Sigmoid colon (tissue), 4 donors: ENCODE data around the gene PAXX.

Experiments
- EP300 ChIP-seq, 4 donors: sonication (generic); formaldehyde crosslinking; IDR thresholded peaks; one replicate each; pipeline ENCODE4 v1.6.1; 2017; ENCODE audit warnings: antibody characterized with exemption in 4 of 4
- POLR2A ChIP-seq, 2 donors: fragments of 450-650 bp; IDR thresholded peaks; one replicate each; pipeline ENCODE4 v1.6.1; 2016; ENCODE audit warnings: antibody characterized with exemption in 2 of 2, mild to moderate bottlenecking in 2 of 2, moderate library complexity in 2 of 2
- POLR2AphosphoS5 ChIP-seq, 4 donors: sonication (generic); formaldehyde crosslinking; IDR thresholded peaks; one replicate each; pipeline ENCODE4 v1.6.1; 2017; ENCODE audit warnings: antibody characterized with exemption in 4 of 4
- TF ChIP-seq, protein P1 (sequence below), 4 experiments: fragments of 450-650 bp in 3 of 4; fragments of 200-600 bp in 1 of 4; IDR thresholded peaks; one replicate each; pipeline ENCODE4 v1.5.1; 2016 to 2019; ENCODE audit warnings: antibody characterized with exemption in 4 of 4, mild to moderate bottlenecking in 3 of 4, moderate library complexity in 2 of 4

DNA sequence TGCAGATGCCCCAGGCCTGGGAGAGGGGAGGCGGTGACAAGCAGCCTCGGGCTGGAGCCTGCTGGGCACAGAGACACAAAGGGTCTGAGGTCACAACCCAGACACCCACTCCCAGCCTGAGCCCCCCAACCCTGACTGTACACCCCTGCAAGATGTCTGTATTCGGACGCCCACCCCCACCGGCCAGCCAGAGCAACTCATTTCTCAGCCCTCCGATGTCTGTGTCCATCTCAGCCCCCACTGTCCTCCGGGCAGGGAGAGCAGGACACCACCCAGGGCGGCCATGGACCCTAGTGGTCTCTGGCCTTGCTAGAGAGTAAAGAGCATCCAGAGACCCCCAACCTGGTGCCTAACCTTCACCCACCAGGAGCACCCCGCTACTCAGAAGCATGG, 36.3 kb upstream of the PAXX start:
- TF ChIP-seq, protein P1, sequence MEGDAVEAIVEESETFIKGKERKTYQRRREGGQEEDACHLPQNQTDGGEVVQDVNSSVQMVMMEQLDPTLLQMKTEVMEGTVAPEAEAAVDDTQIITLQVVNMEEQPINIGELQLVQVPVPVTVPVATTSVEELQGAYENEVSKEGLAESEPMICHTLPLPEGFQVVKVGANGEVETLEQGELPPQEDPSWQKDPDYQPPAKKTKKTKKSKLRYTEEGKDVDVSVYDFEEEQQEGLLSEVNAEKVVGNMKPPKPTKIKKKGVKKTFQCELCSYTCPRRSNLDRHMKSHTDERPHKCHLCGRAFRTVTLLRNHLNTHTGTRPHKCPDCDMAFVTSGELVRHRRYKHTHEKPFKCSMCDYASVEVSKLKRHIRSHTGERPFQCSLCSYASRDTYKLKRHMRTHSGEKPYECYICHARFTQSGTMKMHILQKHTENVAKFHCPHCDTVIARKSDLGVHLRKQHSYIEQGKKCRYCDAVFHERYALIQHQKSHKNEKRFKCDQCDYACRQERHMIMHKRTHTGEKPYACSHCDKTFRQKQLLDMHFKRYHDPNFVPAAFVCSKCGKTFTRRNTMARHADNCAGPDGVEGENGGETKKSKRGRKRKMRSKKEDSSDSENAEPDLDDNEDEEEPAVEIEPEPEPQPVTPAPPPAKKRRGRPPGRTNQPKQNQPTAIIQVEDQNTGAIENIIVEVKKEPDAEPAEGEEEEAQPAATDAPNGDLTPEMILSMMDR (IDR thresholded peaks at IDR 0.05), result no peak
- TF ChIP-seq POLR2AphosphoS5 (IDR thresholded peaks at IDR 0.05) (no peak), EP300 (IDR thresholded peaks at IDR 0.05) (no peak), POLR2A (IDR thresholded peaks at IDR 0.05) (no peak)
